GM18508 (cell line): ENCODE measurements around the gene TSPAN9.
"Not testable (repeated sequence)": the region's sequence is repeated elsewhere in the genome, so short reads cannot be mapped to it uniquely, and the experiment has no call there.

Experiments
- ATAC-seq: cut with Tn5 transposase; IDR thresholded peaks from one replicate; pipeline ENCODE4 v1.9.1; 2021; ENCODE audit warnings: moderate number of reproducible peaks; ENCODE audit not compliant: insufficient read depth, unreplicated experiment

The TSPAN9 gene

GRCh38 chr12:3043406-3043805, 33.8 kb upstream of the TSPAN9 start:
- ATAC-seq, result no peak

- ATAC-seq, result no peak
Measured at GRCh38 chr12:3044141-3044630, 33.0 kb upstream of the TSPAN9 start.

- no peak for ATAC-seq
Measured at GRCh38 chr12:3045494-3045893, 31.7 kb upstream of the TSPAN9 start.

- no peak for ATAC-seq
Measured at GRCh38 chr12:3045989-3046388, 31.2 kb upstream of the TSPAN9 start.

- ATAC-seq, result no peak
Measured at GRCh38 chr12:3046441-3047200, 30.6 kb upstream of the TSPAN9 start.

- ATAC-seq, result no peak
Measured at GRCh38 chr12:3047961-3048360, 29.2 kb upstream of the TSPAN9 start.

- ATAC-seq, result no peak
Measured at GRCh38 chr12:3048540-3048939, 28.6 kb upstream of the TSPAN9 start.

GRCh38 chr12:3049176-3049575, 28.0 kb upstream of the TSPAN9 start:
- no peak for ATAC-seq

- ATAC-seq, result no peak
Measured at GRCh38 chr12:3049611-3050249, 27.4 kb upstream of the TSPAN9 start.

GRCh38 chr12:3054374-3054773, 22.8 kb upstream of the TSPAN9 start:
- no peak for ATAC-seq

- no peak for ATAC-seq
Measured at GRCh38 chr12:3055026-3055703, 22.0 kb upstream of the TSPAN9 start.

- no peak for ATAC-seq
Measured at GRCh38 chr12:3055704-3056467, 21.3 kb upstream of the TSPAN9 start.

GRCh38 chr12:3061059-3061458, 16.1 kb upstream of the TSPAN9 start:
- ATAC-seq, result no peak

- ATAC-seq, result no peak
Measured at GRCh38 chr12:3061501-3062215, 15.5 kb upstream of the TSPAN9 start.

- ATAC-seq, result no peak
Measured at GRCh38 chr12:3065300-3065699, 11.9 kb upstream of the TSPAN9 start.

- ATAC-seq, result not testable (repeated sequence)
Measured at GRCh38 chr12:3065846-3066245, 11.3 kb upstream of the TSPAN9 start.

- no peak for ATAC-seq
Measured at GRCh38 chr12:3069714-3070113, 7.5 kb upstream of the TSPAN9 start.

GRCh38 chr12:3071107-3071506, 6.1 kb upstream of the TSPAN9 start:
- ATAC-seq, result no peak

GRCh38 chr12:3071710-3072109, 5.5 kb upstream of the TSPAN9 start:
- ATAC-seq, result no peak
